Measurements from ENCODE around the gene EPS8L2.
A peak's percentile ranks its signal among the peaks of the same experiment; 100 is the strongest.

DNA sequence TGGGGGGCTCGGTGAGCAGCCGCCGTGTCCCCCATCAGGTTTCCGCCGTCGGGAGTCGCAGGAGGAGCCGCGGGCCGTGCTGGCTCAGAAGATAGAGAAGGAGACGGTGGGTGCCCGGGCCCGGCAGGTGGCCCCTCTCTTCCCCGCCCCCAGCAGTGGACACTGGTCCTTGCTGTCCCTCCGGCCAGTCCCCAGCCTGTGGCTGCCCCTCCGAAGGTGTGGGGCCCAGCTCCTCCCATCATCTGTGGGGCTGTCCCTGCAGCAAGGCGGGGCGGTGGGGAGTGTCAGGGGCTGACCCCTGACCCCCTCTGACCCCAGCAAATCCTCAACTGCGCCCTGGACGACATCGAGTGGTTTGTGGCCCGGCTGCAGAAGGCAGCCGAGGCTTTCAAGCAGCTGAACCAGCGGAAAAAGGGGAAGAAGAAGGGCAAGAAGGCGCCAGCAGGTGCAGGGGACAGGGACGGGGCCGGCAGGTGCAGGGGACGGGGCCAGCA lies 15.3 kb downstream of the EPS8L2 start:
- TF ChIP-seq, protein P1, sequence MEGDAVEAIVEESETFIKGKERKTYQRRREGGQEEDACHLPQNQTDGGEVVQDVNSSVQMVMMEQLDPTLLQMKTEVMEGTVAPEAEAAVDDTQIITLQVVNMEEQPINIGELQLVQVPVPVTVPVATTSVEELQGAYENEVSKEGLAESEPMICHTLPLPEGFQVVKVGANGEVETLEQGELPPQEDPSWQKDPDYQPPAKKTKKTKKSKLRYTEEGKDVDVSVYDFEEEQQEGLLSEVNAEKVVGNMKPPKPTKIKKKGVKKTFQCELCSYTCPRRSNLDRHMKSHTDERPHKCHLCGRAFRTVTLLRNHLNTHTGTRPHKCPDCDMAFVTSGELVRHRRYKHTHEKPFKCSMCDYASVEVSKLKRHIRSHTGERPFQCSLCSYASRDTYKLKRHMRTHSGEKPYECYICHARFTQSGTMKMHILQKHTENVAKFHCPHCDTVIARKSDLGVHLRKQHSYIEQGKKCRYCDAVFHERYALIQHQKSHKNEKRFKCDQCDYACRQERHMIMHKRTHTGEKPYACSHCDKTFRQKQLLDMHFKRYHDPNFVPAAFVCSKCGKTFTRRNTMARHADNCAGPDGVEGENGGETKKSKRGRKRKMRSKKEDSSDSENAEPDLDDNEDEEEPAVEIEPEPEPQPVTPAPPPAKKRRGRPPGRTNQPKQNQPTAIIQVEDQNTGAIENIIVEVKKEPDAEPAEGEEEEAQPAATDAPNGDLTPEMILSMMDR (IDR thresholded peaks at IDR 0.05; ENCODE audit: insufficient read depth, low read length, poor library complexity, severe bottlenecking): no peak
- 0 out of 2 replicates have a peak, but pooled peaks have one; percentile 63 for TF ChIP-seq EZH2phosphoT487 (conservative IDR thresholded peaks at IDR 0.05; ENCODE audit: low read length)
